Measurements from ENCODE around the gene ACP2.

DNA sequence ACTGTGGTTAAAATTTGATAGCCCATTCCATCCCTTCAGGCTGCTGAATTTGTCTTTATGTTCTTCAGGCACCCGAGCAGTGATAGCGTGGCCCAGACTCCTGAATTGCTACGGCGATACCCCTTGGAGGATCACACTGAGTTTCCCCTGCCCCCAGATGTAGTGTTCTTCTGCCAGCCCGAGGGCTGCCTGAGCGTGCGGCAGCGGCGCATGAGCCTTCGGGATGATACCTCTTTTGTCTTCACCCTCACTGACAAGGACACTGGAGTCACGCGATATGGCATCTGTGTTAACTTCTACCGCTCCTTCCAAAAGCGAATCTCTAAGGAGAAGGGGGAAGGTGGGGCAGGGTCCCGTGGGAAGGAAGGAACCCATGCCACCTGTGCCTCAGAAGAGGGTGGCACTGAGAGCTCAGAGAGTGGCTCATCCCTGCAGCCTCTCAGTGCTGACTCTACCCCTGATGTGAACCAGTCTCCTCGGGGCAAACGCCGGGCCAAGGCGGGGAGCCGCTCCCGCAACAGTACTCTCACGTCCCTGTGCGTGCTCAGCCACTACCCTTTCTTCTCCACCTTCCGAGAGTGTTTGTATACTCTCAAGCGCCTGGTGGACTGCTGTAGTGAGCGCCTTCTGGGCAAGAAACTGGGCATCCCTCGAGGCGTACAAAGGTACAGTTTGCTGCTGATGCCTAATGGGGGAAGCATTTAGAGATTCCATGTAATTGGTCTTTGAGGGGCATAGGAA, 26.1 kb upstream of the ACP2 start:
- TF ChIP-seq POLR2A (conservative IDR thresholded peaks at IDR 0.05) (no peak), ZFP36 (IDR thresholded peaks at IDR 0.05; ENCODE audit: low read depth, low read length, partially characterized antibody) (no peak), NFRKB (IDR thresholded peaks at IDR 0.05; ENCODE audit: low read depth) (no peak), SP2 (IDR thresholded peaks at IDR 0.05; ENCODE audit: extremely low read depth, low read depth, low read length, poor library complexity, severe bottlenecking) (no peak), CHD4 (IDR thresholded peaks at IDR 0.05; ENCODE audit: insufficient read depth, insufficient replicate concordance, low read depth, low read length, poor library complexity, severe bottlenecking) (no peak), ZFP30 (CRISPR knock-in tag; IDR thresholded peaks at IDR 0.05; ENCODE audit: borderline replicate concordance) (no peak)
- TF ChIP-seq, protein P1, sequence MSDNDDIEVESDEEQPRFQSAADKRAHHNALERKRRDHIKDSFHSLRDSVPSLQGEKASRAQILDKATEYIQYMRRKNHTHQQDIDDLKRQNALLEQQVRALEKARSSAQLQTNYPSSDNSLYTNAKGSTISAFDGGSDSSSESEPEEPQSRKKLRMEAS (CRISPR knock-in tag; IDR thresholded peaks at IDR 0.05): no peak
- TF ChIP-seq, protein P2, sequence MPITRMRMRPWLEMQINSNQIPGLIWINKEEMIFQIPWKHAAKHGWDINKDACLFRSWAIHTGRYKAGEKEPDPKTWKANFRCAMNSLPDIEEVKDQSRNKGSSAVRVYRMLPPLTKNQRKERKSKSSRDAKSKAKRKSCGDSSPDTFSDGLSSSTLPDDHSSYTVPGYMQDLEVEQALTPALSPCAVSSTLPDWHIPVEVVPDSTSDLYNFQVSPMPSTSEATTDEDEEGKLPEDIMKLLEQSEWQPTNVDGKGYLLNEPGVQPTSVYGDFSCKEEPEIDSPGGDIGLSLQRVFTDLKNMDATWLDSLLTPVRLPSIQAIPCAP (CRISPR knock-in tag; IDR thresholded peaks at IDR 0.05; ENCODE audit: borderline replicate concordance): no peak

Measured in K562 (cell line).